GM19351 (cell line): ENCODE data around the gene STX5.
A peak's percentile ranks its signal among the peaks of the same experiment; 100 is the strongest.
"Not testable (repeated sequence)": the region's sequence is repeated elsewhere in the genome, so short reads cannot be mapped to it uniquely, and the experiment has no call there.

Source experiments
- ATAC-seq: cut with Tn5 transposase; IDR thresholded peaks from one replicate; pipeline ENCODE4 v1.9.1; 2021; ENCODE audit warnings: mild to moderate bottlenecking, moderate library complexity; ENCODE audit not compliant: unreplicated experiment

The STX5 gene

GRCh38 chr11:62854825-62855570 is 23.1 kb upstream of the STX5 start:
- no peak for ATAC-seq

GRCh38 chr11:62854013-62854824 is 22.4 kb upstream of the STX5 start:
- ATAC-seq: no peak

GRCh38 chr11:62853279-62853965 is 21.6 kb upstream of the STX5 start:
- ATAC-seq: no peak

- no peak for ATAC-seq
Measured at GRCh38 chr11:62852523-62853188, 20.8 kb upstream of the STX5 start.

GRCh38 chr11:62851807-62852522 is 20.1 kb upstream of the STX5 start:
- no peak for ATAC-seq

- no peak for ATAC-seq
Measured at GRCh38 chr11:62850911-62851806, 19.3 kb upstream of the STX5 start.

GRCh38 chr11:62847767-62848314 is 16.0 kb upstream of the STX5 start:
- ATAC-seq: no peak

- no peak for ATAC-seq
Measured at GRCh38 chr11:62846177-62846576, 14.3 kb upstream of the STX5 start.

- no peak for ATAC-seq
Measured at GRCh38 chr11:62844154-62844553, 12.3 kb upstream of the STX5 start.

- ATAC-seq: no peak
Measured at GRCh38 chr11:62843466-62843865, 11.6 kb upstream of the STX5 start.

- not testable (repeated sequence) for ATAC-seq
Measured at GRCh38 chr11:62842891-62843290, 11.0 kb upstream of the STX5 start.

- ATAC-seq: no peak
Measured at GRCh38 chr11:62842171-62842741, 10.4 kb upstream of the STX5 start.

- peak; percentile 67 for ATAC-seq
Measured at GRCh38 chr11:62841361-62842170, 9.7 kb upstream of the STX5 start.

GRCh38 chr11:62840721-62841360 is 9.0 kb upstream of the STX5 start:
- ATAC-seq: not testable (repeated sequence)

- ATAC-seq: peak; percentile 47
Measured at GRCh38 chr11:62839050-62839945, 7.4 kb upstream of the STX5 start, which contains the start of gene WDR74. Gene WDR74, minus strand, starts transcription at chr11:62839590. Its CDS starts 20 bp downstream, at chr11:62839570.

GRCh38 chr11:62835336-62835735 is 3.5 kb upstream of the STX5 start:
- no peak for ATAC-seq
